NT2/D1 (cell line): Measurements from ENCODE around the gene PTPRK.

Experiments used
- DNase-seq: peaks from one replicate; pipeline ENCODE4 v3.0.0-alpha.2; 2011; ENCODE audit warnings: low read depth, low spot score
- H3K27me3 ChIP-seq: 2 replicates; pipeline ENCODE4 v1.6.0; 2011; ENCODE audit warnings: mild to moderate bottlenecking; ENCODE audit not compliant: insufficient read length, insufficient read depth
- H3K36me3 ChIP-seq: 2 replicates; pipeline ENCODE4 v1.6.1; 2011; ENCODE audit warnings: mild to moderate bottlenecking, low read length, mixed read lengths; ENCODE audit not compliant: insufficient read depth, insufficient read length
- H3K4me1 ChIP-seq: 2 replicates; pipeline ENCODE4 v1.5.1; 2011; ENCODE audit not compliant: insufficient read depth, insufficient read length
- H3K4me3 ChIP-seq: 2 replicates; pipeline ENCODE4 v1.5.1; 2011; ENCODE audit warnings: low read depth; ENCODE audit not compliant: insufficient read length
- H3K9ac ChIP-seq: 2 replicates; pipeline ENCODE4 v1.6.0; 2011; ENCODE audit warnings: low read depth; ENCODE audit not compliant: insufficient read length
- H3K9me3 ChIP-seq: 2 replicates; pipeline ENCODE4 v1.5.1; 2011; ENCODE audit warnings: mild to moderate bottlenecking, low read length; ENCODE audit not compliant: insufficient read depth
- SUZ12 ChIP-seq: IDR thresholded peaks from 2 replicates; pipeline ENCODE4 v1.6.1; 2011; ENCODE audit not compliant: insufficient read length, insufficient read depth; ENCODE audit errors: extremely low read depth
- YY1 ChIP-seq: IDR thresholded peaks from 2 replicates; pipeline ENCODE4 v1.6.1; 2011; ENCODE audit not compliant: insufficient read length, insufficient read depth
- ZNF274 ChIP-seq: IDR thresholded peaks from 2 replicates; pipeline ENCODE4 v1.6.1; 2011; ENCODE audit warnings: mild to moderate bottlenecking, low read depth, low read length

The PTPRK gene

DNA sequence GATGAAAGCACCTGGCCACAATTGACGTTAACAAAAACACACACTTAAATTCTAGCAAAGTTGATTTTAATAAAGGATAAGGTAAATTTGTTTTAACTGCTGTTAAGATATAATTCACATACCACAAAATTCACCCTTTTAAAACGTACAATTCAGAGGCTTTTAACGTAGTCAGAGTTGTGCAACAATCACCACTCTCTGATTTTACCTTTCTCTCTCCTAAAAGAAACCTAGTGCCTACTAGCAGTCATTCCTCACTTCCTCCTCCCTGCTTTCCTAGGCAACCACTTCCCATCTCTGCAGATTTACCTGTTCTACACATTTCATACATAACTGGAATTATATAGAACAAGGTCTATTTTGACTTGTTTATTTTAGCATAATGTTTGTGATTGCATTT is 58.9 kb downstream of the PTPRK start:
- TF ChIP-seq ZNF274 (no peak), SUZ12 (no peak), YY1 (no peak)
- no peak overlapping the region for H3K9ac ChIP-seq
- no peak for DNase-seq
- H3K9me3 ChIP-seq: no peaks in the 10 kb centered on the region
- H3K27me3 ChIP-seq: no peaks in the 10 kb centered on the region
- no peak overlapping the region for H3K4me3 ChIP-seq
- no peaks in the 10 kb centered on the region for H3K4me1 ChIP-seq
- no peaks in the 10 kb centered on the region for H3K36me3 ChIP-seq

DNA sequence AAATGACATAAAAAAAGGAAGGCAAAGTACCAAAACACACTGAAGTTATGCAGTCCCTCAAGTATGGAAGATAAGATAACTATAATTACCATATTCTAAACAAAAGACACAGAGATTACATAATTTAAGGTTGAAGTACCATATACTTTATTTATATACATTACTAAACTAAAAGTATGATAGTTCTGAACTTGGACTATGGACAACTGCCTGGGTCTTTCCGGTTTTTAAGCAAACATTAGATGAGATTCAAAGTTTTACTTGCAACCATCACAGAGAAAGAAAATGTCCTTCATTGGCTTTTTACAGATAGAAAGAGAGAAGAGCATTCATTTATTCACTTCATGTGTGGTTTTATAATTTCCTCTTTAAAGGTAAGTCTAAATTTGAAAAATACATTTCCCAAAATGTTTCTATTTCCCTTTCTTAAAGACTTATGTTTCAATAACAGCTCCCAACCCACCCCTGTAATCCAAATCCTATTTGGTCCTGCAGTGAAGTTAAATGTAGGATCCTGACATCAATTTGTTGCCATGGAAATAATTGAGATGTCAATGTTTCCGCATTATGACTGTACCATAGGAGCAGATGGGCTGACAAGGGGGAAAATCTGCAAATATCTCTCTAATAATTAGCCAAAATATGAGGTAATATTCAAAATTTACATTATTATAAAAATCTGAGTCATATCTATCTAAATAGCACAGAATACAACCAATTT is 63.7 kb downstream of the PTPRK start:
- TF ChIP-seq YY1 (no peak), ZNF274 (no peak), SUZ12 (no peak)
- no peak overlapping the region for H3K4me3 ChIP-seq
- H3K27me3 ChIP-seq: no peaks in the 10 kb centered on the region
- no peaks in the 10 kb centered on the region for H3K4me1 ChIP-seq
- no peaks in the 10 kb centered on the region for H3K36me3 ChIP-seq
- no peak for DNase-seq
- no peak overlapping the region for H3K9ac ChIP-seq
- H3K9me3 ChIP-seq: no peaks in the 10 kb centered on the region

DNA sequence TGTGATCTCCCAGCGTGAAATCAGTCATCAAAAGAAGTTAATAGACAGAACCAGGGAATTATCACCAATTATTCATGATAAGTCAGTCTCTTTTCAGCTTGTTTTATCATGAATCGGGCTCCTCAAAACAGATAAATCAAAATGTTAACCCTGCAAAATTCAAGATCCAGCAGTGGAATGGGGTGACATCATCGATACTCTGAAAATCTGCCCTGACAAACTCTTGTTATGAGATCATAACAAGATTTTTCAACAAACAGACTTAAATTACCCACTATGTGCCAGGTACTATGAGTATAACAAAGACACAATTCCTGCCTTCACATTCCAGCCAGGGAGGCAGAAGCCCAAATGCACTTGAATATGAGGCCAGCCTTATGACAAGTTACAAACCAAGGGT is 64.4 kb downstream of the PTPRK start:
- Histone ChIP-seq H3K4me1 (no peaks in the 10 kb centered on the region), H3K9me3 (no peaks in the 10 kb centered on the region), H3K27me3 (no peaks in the 10 kb centered on the region), H3K36me3 (no peaks in the 10 kb centered on the region), H3K9ac (no peak overlapping the region), H3K4me3 (no peak overlapping the region)
- TF ChIP-seq SUZ12: no peak
- no peak for TF ChIP-seq YY1
- no peak for TF ChIP-seq ZNF274
- no peak for DNase-seq

DNA sequence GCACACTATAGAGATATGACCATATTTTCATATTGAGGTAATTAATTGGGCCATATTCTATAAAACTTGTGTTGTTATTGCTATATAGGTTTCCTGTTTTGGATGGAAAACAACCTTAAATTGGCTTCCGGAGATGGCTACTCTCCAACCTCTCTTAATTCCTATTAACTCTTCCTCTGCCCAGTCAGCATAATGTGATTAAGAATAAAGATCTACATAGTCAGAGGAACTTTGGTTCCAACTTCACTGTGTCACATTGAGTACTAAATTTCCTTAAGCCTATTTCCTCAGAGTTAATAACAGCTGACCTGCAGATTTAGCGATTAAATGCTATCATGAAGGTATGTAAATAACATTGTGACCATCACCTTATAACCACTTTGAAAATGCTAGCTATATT is 67.7 kb downstream of the PTPRK start:
- no peak overlapping the region for H3K9ac ChIP-seq
- TF ChIP-seq ZNF274 (no peak), SUZ12 (no peak), YY1 (no peak)
- H3K4me3 ChIP-seq: no peak overlapping the region
- no peaks in the 10 kb centered on the region for H3K27me3 ChIP-seq
- no peaks in the 10 kb centered on the region for H3K36me3 ChIP-seq
- no peaks in the 10 kb centered on the region for H3K9me3 ChIP-seq
- H3K4me1 ChIP-seq: no peaks in the 10 kb centered on the region
- DNase-seq: no peak

DNA sequence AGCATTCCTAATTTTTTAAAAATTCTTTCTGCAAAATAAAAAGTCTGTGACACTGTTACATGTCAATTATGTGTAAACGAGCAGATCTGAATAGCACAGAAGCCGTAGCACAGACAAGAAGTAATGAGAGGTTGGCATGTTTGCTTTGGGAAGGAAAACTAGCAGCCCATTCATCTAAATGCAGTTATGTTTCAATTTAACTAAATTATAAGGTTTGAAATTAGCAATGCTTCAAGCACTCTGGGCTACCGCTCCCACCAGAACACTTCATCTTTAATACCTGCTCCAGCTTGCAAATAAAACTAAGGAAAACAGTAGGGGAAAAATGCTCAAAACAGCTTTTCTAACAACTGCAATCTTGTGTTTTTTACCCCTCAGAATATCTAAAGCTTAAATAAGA is 73.9 kb downstream of the PTPRK start:
- Histone ChIP-seq H3K27me3 (no peaks in the 10 kb centered on the region), H3K4me1 (no peaks in the 10 kb centered on the region), H3K4me3 (no peak overlapping the region), H3K9ac (no peak overlapping the region), H3K9me3 (no peaks in the 10 kb centered on the region), H3K36me3 (no peaks in the 10 kb centered on the region)
- TF ChIP-seq ZNF274 (no peak), SUZ12 (no peak), YY1 (no peak)
- DNase-seq: no peak

DNA sequence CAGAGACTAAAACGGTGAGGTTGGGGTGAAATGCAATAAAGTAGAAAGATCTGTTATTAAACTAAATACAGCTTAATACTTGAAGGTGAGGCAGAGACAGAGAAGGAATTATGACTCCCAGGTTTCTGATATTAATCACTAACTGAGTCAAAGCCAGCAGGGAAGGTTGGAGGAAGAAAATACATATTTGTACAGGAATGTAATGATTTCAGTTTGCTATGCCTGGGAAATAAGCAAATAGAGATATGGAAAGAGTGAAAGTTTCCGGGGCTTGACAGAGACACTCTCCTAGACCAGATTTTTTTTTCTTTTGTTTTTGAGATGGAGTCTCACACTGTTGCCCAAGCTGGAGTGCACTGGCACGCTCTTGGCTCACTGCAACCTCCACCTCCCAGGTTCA is 76.8 kb downstream of the PTPRK start:
- H3K4me1 ChIP-seq: no peaks in the 10 kb centered on the region
- H3K27me3 ChIP-seq: no peaks in the 10 kb centered on the region
- H3K36me3 ChIP-seq: no peaks in the 10 kb centered on the region
- no peak overlapping the region for H3K4me3 ChIP-seq
- TF ChIP-seq ZNF274: no peak
- TF ChIP-seq SUZ12: no peak
- no peak for TF ChIP-seq YY1
- H3K9me3 ChIP-seq: no peaks in the 10 kb centered on the region
- no peak overlapping the region for H3K9ac ChIP-seq
- no peak for DNase-seq

DNA sequence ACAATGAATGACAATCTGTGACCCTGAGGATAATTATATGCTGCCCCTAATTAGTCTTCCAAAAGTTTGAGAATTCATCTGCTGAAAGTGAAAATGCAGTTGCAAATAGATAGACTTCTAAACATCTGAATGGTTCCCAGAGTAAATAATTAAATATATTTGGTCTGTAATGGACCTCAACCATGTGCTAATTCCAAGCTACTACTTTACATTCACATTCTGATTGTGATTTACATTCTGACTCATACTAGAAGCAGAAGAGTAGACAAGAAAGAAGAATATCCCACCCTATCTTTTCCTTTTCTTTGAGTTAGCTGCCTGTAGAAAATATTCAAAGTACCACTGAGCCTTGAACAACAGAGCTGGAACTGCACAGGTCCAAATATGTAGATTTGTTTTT is 80.8 kb downstream of the PTPRK start:
- Histone ChIP-seq H3K9ac (no peak overlapping the region), H3K4me1 (no peaks in the 10 kb centered on the region), H3K4me3 (no peak overlapping the region), H3K9me3 (no peaks in the 10 kb centered on the region), H3K27me3 (no peaks in the 10 kb centered on the region), H3K36me3 (no peaks in the 10 kb centered on the region)
- DNase-seq: no peak
- no peak for TF ChIP-seq ZNF274

DNA sequence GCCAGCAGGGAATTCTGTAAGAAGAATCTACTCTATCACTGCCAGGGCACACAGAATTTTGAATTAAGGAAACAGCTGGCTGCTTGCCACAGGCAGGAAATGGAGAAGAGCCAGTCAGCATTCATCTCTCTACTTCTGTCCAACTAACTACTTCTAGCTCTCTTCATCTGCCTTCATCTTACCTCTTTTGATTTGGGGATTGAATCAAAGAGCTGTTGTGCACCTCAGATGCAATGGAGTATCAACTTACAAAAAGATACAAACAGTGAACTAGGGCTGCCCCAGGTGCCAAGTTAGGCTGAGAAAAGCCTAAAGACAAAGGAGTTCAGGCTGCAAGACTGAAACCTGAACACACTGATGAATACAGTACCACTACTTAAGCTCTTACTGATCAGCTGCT is 82.0 kb downstream of the PTPRK start:
- H3K9ac ChIP-seq: no peak overlapping the region
- H3K4me1 ChIP-seq: no peaks in the 10 kb centered on the region
- H3K36me3 ChIP-seq: no peaks in the 10 kb centered on the region
- H3K27me3 ChIP-seq: no peaks in the 10 kb centered on the region
- no peak for DNase-seq
- H3K9me3 ChIP-seq: no peaks in the 10 kb centered on the region
- no peak for TF ChIP-seq ZNF274
- no peak for TF ChIP-seq SUZ12
- no peak for TF ChIP-seq YY1
- no peak overlapping the region for H3K4me3 ChIP-seq
